ENCODE results near the gene MAP3K10.
"Not testable (repeated sequence)": the region's sequence is repeated elsewhere in the genome, so short reads cannot be mapped to it uniquely, and the experiment has no call there.

- TF ChIP-seq, protein P1, sequence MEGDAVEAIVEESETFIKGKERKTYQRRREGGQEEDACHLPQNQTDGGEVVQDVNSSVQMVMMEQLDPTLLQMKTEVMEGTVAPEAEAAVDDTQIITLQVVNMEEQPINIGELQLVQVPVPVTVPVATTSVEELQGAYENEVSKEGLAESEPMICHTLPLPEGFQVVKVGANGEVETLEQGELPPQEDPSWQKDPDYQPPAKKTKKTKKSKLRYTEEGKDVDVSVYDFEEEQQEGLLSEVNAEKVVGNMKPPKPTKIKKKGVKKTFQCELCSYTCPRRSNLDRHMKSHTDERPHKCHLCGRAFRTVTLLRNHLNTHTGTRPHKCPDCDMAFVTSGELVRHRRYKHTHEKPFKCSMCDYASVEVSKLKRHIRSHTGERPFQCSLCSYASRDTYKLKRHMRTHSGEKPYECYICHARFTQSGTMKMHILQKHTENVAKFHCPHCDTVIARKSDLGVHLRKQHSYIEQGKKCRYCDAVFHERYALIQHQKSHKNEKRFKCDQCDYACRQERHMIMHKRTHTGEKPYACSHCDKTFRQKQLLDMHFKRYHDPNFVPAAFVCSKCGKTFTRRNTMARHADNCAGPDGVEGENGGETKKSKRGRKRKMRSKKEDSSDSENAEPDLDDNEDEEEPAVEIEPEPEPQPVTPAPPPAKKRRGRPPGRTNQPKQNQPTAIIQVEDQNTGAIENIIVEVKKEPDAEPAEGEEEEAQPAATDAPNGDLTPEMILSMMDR (IDR thresholded peaks at IDR 0.05): not testable (repeated sequence)
- not testable (repeated sequence) for TF ChIP-seq POLR2A (IDR thresholded peaks at IDR 0.05)
Measured at GRCh38 chr19:40169482-40170302, 21.5 kb upstream of the MAP3K10 start.

Measured in body of pancreas (tissue), 4 donors.